RWPE2 (cell line): ENCODE data around the gene ALS2.
"Not testable (repeated sequence)": the region's sequence is repeated elsewhere in the genome, so short reads cannot be mapped to it uniquely, and the experiment has no call there.

Experiments used
- ATAC-seq: fragments of 200-7000 bp; cut with Tn5 transposase; 3 replicates; pipeline ENCODE4 v1.9.1; 2021; ENCODE audit warnings: low read depth
- DNase-seq: peaks from one replicate; pipeline ENCODE4 v3.0.0-alpha.2; 2020; ENCODE audit warnings: low spot score
- H3K27ac ChIP-seq: fragments of 450-650 bp; 2 replicates; pipeline ENCODE4 v1.5.1; 2017; ENCODE audit warnings: mild to moderate bottlenecking; ENCODE audit not compliant: poor library complexity, severe bottlenecking
- H3K27me3 ChIP-seq: fragments of 250-450 bp; sonication (Bioruptor Pico); 2 replicates; pipeline ENCODE4 v1.5.1; 2021; ENCODE audit warnings: mild to moderate bottlenecking, moderate library complexity; ENCODE audit not compliant: insufficient read depth, poor library complexity, severe bottlenecking
- H3K36me3 ChIP-seq: fragments of 250-450 bp; sonication (Bioruptor Pico); 2 replicates; pipeline ENCODE4 v1.5.1; 2020; ENCODE audit warnings: low read depth, mild to moderate bottlenecking, moderate library complexity
- H3K4me1 ChIP-seq: fragments of 250-450 bp; sonication (Bioruptor Pico); 2 replicates; pipeline ENCODE4 v1.5.1; 2021; ENCODE audit warnings: mild to moderate bottlenecking, moderate library complexity; ENCODE audit not compliant: insufficient read depth, poor library complexity, severe bottlenecking
- H3K4me3 ChIP-seq: fragments of 250-450 bp; sonication (Bioruptor Pico); 2 replicates; pipeline ENCODE4 v1.5.1; 2021; ENCODE audit warnings: mild to moderate bottlenecking, moderate library complexity; ENCODE audit not compliant: severe bottlenecking
- H3K9me3 ChIP-seq: fragments of 250-450 bp; sonication (Bioruptor Pico); 2 replicates; pipeline ENCODE4 v1.5.1; 2021; ENCODE audit warnings: mild to moderate bottlenecking, moderate library complexity; ENCODE audit not compliant: severe bottlenecking
- CTCF ChIP-seq: fragments of 450-650 bp; IDR thresholded peaks from one replicate; pipeline ENCODE4 v1.5.1; 2017; ENCODE audit warnings: mild to moderate bottlenecking, moderate library complexity; ENCODE audit not compliant: poor library complexity, severe bottlenecking

ALS2 gene

GRCh38 chr2:201809633-201810032 lies 28.9 kb upstream of the ALS2 start:
- H3K4me3 ChIP-seq: no peak overlapping the region
- no peaks in the 10 kb centered on the region for H3K27me3 ChIP-seq
- no peak for DNase-seq
- H3K36me3 ChIP-seq: no peaks in the 10 kb centered on the region
- no peak for TF ChIP-seq CTCF
- H3K9me3 ChIP-seq: no peaks in the 10 kb centered on the region
- no peaks in the 10 kb centered on the region for H3K4me1 ChIP-seq
- ATAC-seq: no peak
- no peak overlapping the region for H3K27ac ChIP-seq

GRCh38 chr2:201808027-201808426 lies 27.3 kb upstream of the ALS2 start:
- Histone ChIP-seq H3K36me3 (no peaks in the 10 kb centered on the region), H3K27me3 (no peaks in the 10 kb centered on the region), H3K4me1 (no peaks in the 10 kb centered on the region), H3K4me3 (no peak overlapping the region), H3K27ac (no peak overlapping the region), H3K9me3 (no peaks in the 10 kb centered on the region)
- ATAC-seq (no peak), DNase-seq (no peak)
- TF ChIP-seq CTCF: no peak

DNA sequence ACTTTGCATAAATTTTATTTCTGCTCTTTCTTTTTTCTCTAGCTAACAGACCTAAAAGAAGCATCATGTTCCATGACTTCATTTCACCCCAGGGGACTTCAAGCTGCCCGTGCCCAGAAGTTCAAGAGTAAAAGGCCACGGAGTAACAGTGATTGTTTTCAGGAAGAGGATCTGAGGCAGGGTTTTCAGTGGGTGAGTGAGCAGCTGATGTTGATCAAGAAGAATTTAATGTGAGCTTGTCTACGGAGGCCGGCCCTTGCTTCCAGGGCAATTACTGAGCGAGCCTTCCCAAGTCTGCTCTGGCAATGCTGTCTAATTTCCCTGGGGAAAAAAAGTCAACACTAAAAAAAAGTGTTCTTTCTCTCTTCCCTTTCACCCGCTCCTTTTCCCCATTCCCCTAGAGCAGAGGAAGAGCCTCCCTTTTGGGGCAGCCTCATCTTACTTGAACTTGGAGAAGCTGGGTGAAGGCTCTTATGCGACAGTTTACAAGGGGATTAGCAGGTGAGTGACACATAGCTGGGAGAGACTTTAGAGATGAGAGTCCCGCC lies 26.8 kb upstream of the ALS2 start:
- DNase-seq (no peak), ATAC-seq (no peak)
- no peaks in the 10 kb centered on the region for H3K9me3 ChIP-seq
- no peaks in the 10 kb centered on the region for H3K27me3 ChIP-seq
- no peaks in the 10 kb centered on the region for H3K4me1 ChIP-seq
- TF ChIP-seq CTCF: no peak
- no peak overlapping the region for H3K27ac ChIP-seq
- H3K36me3 ChIP-seq: no peaks in the 10 kb centered on the region
- no peak overlapping the region for H3K4me3 ChIP-seq

DNA sequence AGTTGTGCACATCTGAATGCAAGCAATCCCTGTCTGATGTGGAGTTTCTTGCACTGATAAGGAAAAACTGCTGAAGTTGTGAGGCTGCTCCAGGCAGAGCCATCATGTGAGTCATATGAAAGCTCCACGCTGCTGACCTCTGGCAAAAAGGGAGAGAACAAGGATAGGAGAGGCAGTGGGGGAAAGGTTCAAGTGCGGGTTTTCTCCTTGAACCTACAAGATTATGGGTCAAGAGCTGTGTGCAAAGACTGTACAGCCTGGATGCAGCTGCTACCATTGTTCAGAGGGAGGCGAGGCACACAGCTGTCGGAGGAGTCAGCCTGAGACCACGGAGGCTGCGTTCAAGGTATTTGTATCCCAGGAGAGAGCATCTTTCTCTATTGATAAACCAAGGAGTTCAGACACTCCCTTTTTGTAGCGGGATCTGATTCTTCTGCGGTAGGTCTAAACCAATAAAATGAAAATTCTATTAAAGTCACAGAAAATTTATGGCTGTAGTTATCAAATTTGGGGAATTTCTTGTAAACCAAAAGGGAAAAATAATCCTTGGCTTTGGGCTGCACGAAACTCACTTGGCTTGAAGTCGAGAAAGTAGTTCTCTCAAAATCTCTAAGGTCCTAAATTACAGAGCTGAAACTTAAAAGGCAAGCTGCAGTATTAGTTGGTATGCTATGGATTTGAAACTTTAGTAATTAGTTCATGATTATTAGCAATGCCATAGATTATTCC lies 25.9 kb upstream of the ALS2 start, which contains the start of gene CDK15:
Gene CDK15, plus strand, starts transcription at position 96 of the 729 bp plus-strand sequence. Its CDS starts 128 bp downstream, at position 224.
- DNase-seq: no peak
- no peaks in the 10 kb centered on the region for H3K9me3 ChIP-seq
- H3K27me3 ChIP-seq: no peaks in the 10 kb centered on the region
- no peak within 1 kb of the TSS for H3K4me3 ChIP-seq
- H3K27ac ChIP-seq: no peak within 1 kb of the TSS
- ATAC-seq: no peak
- TF ChIP-seq CTCF: no peak
- H3K4me1 ChIP-seq: no peaks in the 10 kb centered on the region
- H3K36me3 ChIP-seq: no peaks in the 10 kb centered on the region

GRCh38 chr2:201798914-201799285 lies 18.2 kb upstream of the ALS2 start:
- H3K9me3 ChIP-seq, H3K27me3 ChIP-seq, DNase-seq, ATAC-seq, H3K4me3 ChIP-seq, H3K36me3 ChIP-seq: not testable (repeated sequence)
- peak overlapping the region; percentile 89 for H3K27ac ChIP-seq
- TF ChIP-seq CTCF: peak; percentile 15
- peaks cover 18% of the 10 kb centered on the region for H3K4me1 ChIP-seq
